IMR-90 (cell line): ENCODE data around the gene PYGL.
"Not testable (repeated sequence)": the region's sequence is repeated elsewhere in the genome, so short reads cannot be mapped to it uniquely, and the experiment has no call there.

ENCODE experiments used
- BHLHE40 ChIP-seq: fragments of 150-350 bp; IDR thresholded peaks from 2 replicates; pipeline ENCODE4 v1.6.1; 2016; ENCODE audit warnings: mild to moderate bottlenecking, low read depth, low read length
- CEBPB ChIP-seq: IDR thresholded peaks from 2 replicates; pipeline ENCODE4 v1.6.1; 2012; ENCODE audit warnings: low read depth, low read length, improper control_type of control experiment
- MAFK ChIP-seq: IDR thresholded peaks from 2 replicates; pipeline ENCODE4 v1.6.1; 2012; ENCODE audit warnings: low read depth, low read length, improper control_type of control experiment
- MAZ ChIP-seq: IDR thresholded peaks from 2 replicates; pipeline ENCODE4 v1.6.1; 2012; ENCODE audit warnings: low read depth, mild to moderate bottlenecking, low read length, improper control_type of control experiment, moderate library complexity, borderline replicate concordance
- POLR2A ChIP-seq: IDR thresholded peaks from 2 replicates; pipeline ENCODE4 v1.6.1; 2012; ENCODE audit warnings: mild to moderate bottlenecking, low read depth, low read length
- RAD21 ChIP-seq: IDR thresholded peaks from 2 replicates; pipeline ENCODE4 v1.6.1; 2012; ENCODE audit warnings: low read length, improper control_type of control experiment
- RCOR1 ChIP-seq: IDR thresholded peaks from 2 replicates; pipeline ENCODE4 v1.6.1; 2012; ENCODE audit warnings: mild to moderate bottlenecking, low read length, improper control_type of control experiment; ENCODE audit not compliant: insufficient replicate concordance
- RFX5 ChIP-seq: IDR thresholded peaks from 2 replicates; pipeline ENCODE4 v1.8.0; 2012; ENCODE audit warnings: low read depth, mild to moderate bottlenecking, low read length, moderate library complexity
- SMC3 ChIP-seq: fragments of 150-350 bp; IDR thresholded peaks from 2 replicates; pipeline ENCODE4 v1.6.1; 2016; ENCODE audit warnings: low read depth, mild to moderate bottlenecking, antibody characterized with exemption, low read length, moderate library complexity
- TF ChIP-seq, protein P1 (sequence below): conservative IDR thresholded peaks from 2 replicates; pipeline ENCODE4 v1.5.1; 2012; ENCODE audit warnings: mild to moderate bottlenecking, low read depth, low read length, improper control_type of control experiment
- TF ChIP-seq, protein P2 (sequence below): fragments of 150-350 bp; IDR thresholded peaks from 2 replicates; pipeline ENCODE4 v1.6.1; 2017; ENCODE audit warnings: mild to moderate bottlenecking, antibody characterized with exemption, low read length, low read depth

DNA sequence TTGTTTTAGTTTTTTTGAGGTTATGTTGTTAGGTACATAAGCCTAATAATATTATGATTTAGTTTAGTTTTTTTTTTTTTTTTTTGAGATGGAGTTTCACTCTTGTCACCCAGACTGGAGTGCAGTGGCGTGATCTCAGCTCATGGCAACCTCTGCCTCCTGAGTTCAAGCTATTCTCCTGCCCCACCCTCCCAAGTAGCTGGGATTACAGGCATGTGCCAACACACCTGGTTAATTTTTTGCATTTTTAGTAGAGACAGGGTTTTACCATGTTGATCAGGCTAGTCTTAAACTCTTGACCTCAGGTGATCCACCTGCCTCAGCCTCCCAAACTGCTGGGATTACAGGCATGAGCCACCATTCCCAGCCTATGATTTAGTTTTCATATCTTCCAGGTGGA, 47.3 kb downstream of the PYGL start:
- not testable (repeated sequence) for TF ChIP-seq POLR2A, CEBPB, RFX5, RAD21, SMC3, MAZ, MAFK, RCOR1, BHLHE40
- TF ChIP-seq, protein P1, sequence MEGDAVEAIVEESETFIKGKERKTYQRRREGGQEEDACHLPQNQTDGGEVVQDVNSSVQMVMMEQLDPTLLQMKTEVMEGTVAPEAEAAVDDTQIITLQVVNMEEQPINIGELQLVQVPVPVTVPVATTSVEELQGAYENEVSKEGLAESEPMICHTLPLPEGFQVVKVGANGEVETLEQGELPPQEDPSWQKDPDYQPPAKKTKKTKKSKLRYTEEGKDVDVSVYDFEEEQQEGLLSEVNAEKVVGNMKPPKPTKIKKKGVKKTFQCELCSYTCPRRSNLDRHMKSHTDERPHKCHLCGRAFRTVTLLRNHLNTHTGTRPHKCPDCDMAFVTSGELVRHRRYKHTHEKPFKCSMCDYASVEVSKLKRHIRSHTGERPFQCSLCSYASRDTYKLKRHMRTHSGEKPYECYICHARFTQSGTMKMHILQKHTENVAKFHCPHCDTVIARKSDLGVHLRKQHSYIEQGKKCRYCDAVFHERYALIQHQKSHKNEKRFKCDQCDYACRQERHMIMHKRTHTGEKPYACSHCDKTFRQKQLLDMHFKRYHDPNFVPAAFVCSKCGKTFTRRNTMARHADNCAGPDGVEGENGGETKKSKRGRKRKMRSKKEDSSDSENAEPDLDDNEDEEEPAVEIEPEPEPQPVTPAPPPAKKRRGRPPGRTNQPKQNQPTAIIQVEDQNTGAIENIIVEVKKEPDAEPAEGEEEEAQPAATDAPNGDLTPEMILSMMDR = not testable (repeated sequence)
- TF ChIP-seq, protein P2, sequence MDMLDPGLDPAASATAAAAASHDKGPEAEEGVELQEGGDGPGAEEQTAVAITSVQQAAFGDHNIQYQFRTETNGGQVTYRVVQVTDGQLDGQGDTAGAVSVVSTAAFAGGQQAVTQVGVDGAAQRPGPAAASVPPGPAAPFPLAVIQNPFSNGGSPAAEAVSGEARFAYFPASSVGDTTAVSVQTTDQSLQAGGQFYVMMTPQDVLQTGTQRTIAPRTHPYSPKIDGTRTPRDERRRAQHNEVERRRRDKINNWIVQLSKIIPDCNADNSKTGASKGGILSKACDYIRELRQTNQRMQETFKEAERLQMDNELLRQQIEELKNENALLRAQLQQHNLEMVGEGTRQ = not testable (repeated sequence)
